GM18858 (cell line): ENCODE results near the gene CYYR1.

Experiments
- ATAC-seq: cut with Tn5 transposase; IDR thresholded peaks from one replicate; pipeline ENCODE4 v1.9.1; 2021; ENCODE audit not compliant: unreplicated experiment

Gene CYYR1

DNA sequence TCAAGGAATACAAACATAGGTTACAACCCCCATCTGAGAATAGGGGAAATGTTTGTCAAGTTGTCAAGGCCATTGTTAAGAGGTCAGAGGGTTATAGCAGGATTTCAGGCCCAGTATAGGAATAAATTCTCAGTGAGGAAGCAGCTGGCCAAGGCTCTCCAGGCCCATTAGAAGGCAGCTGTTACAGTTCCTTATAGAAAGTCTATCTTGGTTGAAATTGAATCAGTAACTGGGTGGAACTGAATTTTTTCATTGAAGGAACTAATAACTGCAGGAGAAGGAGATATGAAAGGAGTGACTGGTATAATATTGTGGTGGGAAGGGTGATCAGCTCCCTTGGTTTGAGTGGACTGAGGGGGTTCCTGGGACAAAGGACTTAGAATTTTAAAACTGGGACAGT lies 134.1 kb downstream of the CYYR1 start:
- no peak for ATAC-seq

DNA sequence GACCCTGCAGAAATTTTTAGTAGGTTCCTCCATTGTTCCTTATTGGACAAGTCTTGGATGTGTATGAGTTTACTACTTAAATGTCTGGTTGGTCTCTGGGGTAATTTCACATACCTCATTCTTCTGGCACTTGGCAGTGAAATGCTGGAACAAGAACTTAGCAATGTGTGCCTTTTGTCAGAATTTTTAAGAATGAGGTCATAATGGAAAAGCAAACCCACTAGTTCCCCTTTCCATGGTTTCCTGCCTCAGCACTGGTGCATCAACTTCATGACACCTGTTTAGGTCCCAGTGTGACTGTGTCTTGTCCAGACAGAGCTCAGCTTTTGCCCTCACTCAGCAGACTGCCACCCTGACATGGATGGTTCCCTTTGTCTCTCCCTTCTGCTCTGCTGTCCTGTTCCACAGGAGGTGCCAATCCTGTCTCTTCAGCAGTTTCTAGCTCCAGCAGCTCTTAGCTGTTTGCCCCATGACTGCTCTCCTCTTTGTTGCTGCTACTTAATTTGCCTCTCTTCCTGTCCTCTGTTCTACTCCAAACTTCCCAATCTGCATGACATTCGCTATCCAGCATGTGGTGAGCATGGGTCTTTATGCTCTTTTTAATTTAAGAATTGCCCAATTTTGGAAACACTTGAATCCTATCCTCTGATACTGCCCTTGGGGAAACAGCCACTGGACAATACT lies 135.6 kb downstream of the CYYR1 start:
- no peak for ATAC-seq

DNA sequence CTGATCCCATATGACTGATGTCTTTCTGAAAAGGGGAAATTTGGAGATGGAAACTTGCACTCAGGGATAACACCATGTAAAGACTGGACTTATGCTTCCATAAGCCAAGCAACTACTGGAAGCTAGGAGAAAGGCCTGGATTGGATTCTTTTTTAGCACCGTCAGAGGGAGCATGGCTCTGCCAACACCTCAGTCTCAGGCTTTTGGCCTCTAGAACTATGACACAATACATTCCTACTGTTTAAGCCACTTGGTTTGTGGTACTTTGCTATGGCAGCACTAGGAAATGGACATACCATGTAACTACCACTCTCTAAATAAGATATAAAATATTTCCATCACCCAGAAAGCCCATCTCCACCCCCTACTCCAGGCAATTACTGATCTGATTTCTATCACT lies 139.7 kb downstream of the CYYR1 start:
- ATAC-seq, result no peak

DNA sequence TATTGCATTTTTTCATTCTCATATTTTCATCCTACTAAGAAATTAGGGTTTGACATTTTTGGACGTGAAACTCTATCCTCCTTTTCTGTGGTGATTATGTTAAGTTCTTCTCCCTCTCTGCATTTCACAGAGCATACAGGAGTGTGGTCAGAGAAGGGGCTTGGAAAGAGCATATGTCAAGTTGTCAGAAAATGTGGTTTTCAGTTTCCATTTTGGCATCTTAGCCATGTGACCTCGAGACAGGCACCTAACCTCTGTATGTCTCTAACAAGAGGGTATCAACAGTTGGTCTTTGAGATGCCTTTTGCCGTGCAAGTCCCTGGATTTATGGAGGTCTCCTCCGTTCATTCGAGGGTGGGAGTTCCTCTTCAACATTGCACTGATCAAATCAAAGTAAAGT lies 140.7 kb downstream of the CYYR1 start:
- no peak for ATAC-seq

DNA sequence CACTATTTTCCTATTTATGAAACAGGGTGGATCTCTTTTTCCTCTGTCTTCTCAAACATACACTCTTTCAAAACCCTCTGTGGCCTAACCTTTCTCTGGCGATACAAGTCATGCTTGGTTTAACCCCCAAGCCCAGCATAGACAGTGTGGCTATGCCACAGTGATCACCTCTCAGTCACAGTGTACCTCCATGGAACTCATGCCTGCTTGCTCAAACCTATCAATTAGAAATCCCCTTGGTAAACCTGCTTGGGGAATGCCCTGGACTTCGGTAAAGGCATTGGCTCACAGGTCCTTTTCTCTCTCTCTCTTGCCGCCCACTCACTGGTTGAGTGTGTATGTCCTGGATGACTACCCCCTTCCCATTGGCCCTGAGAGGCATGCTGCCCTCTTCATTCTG lies 147.5 kb downstream of the CYYR1 start:
- no peak for ATAC-seq

DNA sequence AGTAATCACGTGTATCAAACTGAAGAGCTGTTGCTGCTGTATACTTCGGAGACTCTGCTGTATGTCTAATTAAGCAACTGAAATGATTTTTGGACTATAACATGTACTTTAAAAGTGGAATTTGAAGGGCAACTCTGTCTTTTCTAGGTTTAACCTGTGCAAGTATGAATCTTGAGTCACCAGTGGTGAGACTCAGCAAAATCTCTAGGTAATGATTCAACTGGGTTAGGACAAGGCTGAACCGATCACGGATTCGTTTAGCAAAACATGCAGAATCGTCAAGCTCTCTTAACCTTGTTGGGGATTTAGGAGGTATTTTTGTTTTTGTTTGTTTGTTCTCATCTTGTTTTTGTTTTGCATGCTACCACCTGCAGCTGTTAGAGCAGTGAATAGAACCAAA lies 149.6 kb downstream of the CYYR1 start:
- ATAC-seq, result no peak

DNA sequence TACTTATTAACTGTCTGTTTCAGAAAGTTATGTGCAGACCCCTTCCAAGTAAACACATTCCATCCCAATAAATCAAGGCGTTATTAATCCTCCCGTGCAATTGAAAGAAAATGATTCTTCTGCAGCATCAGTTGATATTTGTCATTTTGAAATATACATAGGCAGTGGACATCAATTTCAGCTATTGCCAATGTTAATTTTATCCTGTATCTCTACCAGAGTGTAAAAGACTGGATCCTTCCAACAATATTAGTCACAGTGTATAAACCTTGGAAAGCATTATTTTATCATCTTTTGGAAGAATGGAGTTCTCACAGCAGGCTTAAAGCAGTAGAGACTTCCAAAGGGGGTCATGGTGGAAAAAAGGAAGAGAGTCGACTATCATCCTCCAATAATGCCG lies 150.4 kb downstream of the CYYR1 start:
- no peak for ATAC-seq

DNA sequence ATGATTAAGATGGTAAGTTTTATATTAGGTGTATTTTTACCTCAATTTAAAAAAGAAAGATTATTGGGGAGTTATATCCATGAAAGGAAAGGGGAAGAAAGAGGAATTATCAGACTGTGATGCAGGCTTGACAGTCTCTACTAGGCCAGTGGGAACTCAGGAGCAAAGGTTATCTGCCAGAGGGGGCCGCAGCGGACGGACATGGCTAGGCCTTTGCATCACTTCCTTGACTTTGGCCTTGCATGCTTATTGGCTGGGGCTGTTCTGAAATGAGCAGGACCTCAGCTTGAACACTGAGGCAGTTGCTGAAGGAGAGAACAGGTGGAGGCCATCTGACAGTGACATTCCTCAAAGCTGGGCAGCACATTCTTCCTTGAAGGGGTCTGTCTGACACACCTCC lies 150.9 kb downstream of the CYYR1 start:
- no peak for ATAC-seq

DNA sequence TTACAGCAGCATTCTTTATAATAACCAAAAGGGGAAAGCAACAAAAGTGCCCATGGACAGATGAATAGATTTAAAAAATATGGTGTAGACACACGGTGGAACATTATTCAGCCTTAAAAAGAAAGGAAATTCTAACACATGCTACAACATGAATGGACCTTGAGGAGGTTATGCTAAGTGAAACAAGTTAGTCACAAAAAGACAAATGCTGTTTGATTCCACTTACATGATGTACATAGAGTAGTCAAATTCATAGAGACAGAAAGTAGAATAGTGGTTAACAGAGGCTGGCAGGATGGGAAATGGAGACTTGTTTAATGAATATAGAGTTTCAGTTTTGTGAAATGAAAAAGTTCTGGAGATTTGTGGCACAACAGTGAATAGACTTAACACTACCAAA lies 151.4 kb downstream of the CYYR1 start:
- ATAC-seq, result no peak
